HAP-1 (cell line): ENCODE data around the gene LENG9.

Source experiments
- DNase-seq, 2 experiments: peaks; one replicate each; pipeline ENCODE4 v3.0.0-alpha.2; 2016 to 2020; ENCODE audit warnings: low spot score in 2 of 2
- H3K27me3 ChIP-seq: fragments of 250-450 bp; sonication (Bioruptor Pico); 2 replicates; pipeline ENCODE4 v1.5.1; 2020; ENCODE audit warnings: low read depth, mild to moderate bottlenecking, moderate library complexity
- H3K36me3 ChIP-seq: fragments of 250-450 bp; sonication (Bioruptor Pico); replicated peaks from 2 replicates; pipeline ENCODE4 v1.5.1; 2020; ENCODE audit warnings: mild to moderate bottlenecking
- H3K4me1 ChIP-seq: fragments of 250-450 bp; sonication (Bioruptor Pico); 2 replicates; pipeline ENCODE4 v1.5.1; 2020; ENCODE audit warnings: mild to moderate bottlenecking
- H3K4me3 ChIP-seq: fragments of 250-450 bp; sonication (Bioruptor Pico); 2 replicates; pipeline ENCODE4 v1.5.1; 2020; ENCODE audit warnings: mild to moderate bottlenecking, moderate library complexity
- H3K9me3 ChIP-seq: fragments of 250-450 bp; sonication (Bioruptor Pico); 2 replicates; pipeline ENCODE4 v1.5.1; 2020; ENCODE audit warnings: mild to moderate bottlenecking, moderate library complexity
- in situ Hi-C: fragments of 300-500 bp; cut with MboI; formaldehyde crosslinking; loops from 3 replicates; pipeline ENCODE4 v1.14.3; 2020; ENCODE audit warnings: low sequenced_read_pairs, inconsistent platforms, mixed read lengths

The LENG9 gene

DNA sequence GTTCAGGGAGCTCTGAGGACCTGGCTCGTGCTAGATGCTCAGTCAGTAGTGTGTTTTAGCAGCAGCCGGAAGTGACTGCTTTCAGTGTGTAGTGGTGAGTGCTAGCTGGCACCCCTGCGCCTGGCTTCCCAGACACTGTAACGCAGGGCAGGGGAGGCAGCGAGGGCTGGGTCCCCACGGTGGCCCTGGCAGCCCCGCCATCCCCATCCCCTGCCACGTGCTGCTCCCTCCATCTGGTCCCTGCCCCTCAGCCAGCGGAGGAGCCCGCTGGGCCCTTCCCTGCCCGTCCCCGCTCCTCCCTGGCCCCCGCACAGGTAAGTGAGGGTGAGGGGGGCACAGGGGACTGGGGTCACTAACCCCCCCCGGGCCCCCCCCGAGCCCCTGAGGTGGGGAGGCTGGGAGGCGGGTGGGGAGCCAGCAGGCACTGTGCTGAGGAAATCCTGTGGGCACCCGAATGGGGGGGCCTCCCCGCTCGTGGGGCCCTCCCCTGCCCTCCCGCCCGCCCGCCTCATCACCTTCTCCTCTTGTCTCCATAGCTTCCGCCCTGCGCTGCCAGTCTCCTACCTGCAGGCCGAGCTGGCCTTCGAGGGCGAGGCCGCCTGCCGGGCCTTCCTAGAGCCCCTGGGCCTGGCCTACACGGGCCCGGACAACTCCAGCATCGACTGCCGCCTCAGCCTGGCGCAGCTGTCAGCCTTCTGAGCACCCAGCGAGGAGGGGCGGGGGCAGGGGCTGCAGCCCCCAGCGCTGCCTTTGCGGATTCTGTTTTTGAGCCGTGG, 3.2 kb downstream of the LENG9 start:
- H3K4me3 ChIP-seq, result no peak overlapping the region
- peaks cover 64% of the 10 kb centered on the region for H3K36me3 ChIP-seq
- no peaks in the 10 kb centered on the region for H3K27me3 ChIP-seq
- H3K9me3 ChIP-seq, result no peaks in the 10 kb centered on the region
- in situ Hi-C loops, result loop anchor here (25.0 kb wide), 1 partner anchor 1202 kb away; the partner anchor contains the start of gene U2AF2
- DNase-seq, result no peak
- H3K4me1 ChIP-seq, result no peaks in the 10 kb centered on the region; the same call in none of the 2 replicates

GRCh38 chr19:54459282-54460229, 4.0 kb downstream of the LENG9 start:
- Histone ChIP-seq H3K36me3 (peaks cover 72% of the 10 kb centered on the region), H3K4me1 (no peaks in the 10 kb centered on the region; the same call in none of the 2 replicates), H3K4me3 (no peak overlapping the region), H3K27me3 (no peaks in the 10 kb centered on the region), H3K9me3 (no peaks in the 10 kb centered on the region)
- no peak for DNase-seq
- in situ Hi-C loops, result loop anchor here (25.0 kb wide), 1 partner anchor 1203 kb away; the partner anchor contains the start of gene U2AF2

- peaks cover 80% of the 10 kb centered on the region for H3K36me3 ChIP-seq
- in situ Hi-C loops, result loop anchor here (25.0 kb wide), 1 partner anchor 1204 kb away; the partner anchor contains the start of gene U2AF2
- no peak overlapping the region for H3K4me3 ChIP-seq
- DNase-seq, result no peak
- no peaks in the 10 kb centered on the region for H3K9me3 ChIP-seq
- no peaks in the 10 kb centered on the region; the same call in none of the 2 replicates for H3K4me1 ChIP-seq
- no peaks in the 10 kb centered on the region for H3K27me3 ChIP-seq
Measured at GRCh38 chr19:54458648-54459281, 4.8 kb downstream of the LENG9 start.

DNA sequence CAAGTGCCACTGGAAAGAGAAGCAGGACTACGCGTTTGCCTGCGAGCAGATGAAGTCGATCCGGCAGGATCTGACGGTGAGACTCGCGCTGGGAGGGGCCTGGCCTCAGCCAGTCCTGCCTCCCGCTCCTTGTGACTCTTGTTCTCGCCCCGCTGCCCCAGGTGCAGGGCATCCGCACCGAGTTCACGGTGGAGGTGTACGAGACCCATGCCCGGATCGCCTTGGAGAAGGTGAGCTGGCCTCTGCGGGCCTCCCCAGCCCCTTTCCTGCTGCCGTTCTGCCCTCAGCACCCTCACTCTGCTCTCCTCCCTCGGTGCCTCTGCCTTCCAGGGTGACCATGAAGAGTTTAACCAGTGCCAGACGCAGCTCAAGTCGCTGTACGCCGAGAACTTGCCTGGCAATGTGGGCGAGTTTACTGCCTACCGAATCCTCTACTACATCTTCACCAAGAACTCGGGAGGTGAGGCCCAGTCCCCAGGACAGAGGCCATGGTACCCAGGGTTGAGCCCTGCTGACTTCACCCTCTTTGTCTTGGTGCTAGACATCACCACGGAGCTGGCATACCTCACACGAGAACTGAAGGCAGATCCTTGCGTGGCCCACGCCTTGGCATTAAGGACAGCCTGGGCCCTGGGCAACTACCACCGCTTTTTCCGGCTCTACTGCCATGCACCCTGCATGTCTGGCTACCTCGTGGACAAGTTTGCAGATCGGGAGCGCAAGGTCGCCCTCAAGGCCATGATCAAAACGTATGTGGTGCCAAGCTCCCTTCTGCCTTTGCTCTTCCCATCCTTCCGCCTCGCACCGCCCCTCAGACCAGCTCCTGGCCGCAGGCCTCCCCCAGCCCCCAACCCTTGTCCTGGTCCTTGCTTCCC, 5.6 kb downstream of the LENG9 start:
- in situ Hi-C loops, result loop anchor here (25.0 kb wide), 1 partner anchor 1204 kb away; the partner anchor contains the start of gene U2AF2
- Histone ChIP-seq H3K4me1 (no peaks in the 10 kb centered on the region; the same call in none of the 2 replicates), H3K27me3 (no peaks in the 10 kb centered on the region), H3K9me3 (no peaks in the 10 kb centered on the region), H3K4me3 (no peak overlapping the region), H3K36me3 (peaks cover 88% of the 10 kb centered on the region)
- DNase-seq, result no peak

- in situ Hi-C loops, result loop anchor here (25.0 kb wide), 1 partner anchor 1206 kb away; the partner anchor contains the start of gene U2AF2
- DNase-seq, result no peak
- Histone ChIP-seq H3K27me3 (no peaks in the 10 kb centered on the region), H3K4me3 (no peak overlapping the region), H3K4me1 (no peaks in the 10 kb centered on the region), H3K9me3 (no peaks in the 10 kb centered on the region), H3K36me3 (peaks cover 91% of the 10 kb centered on the region)
Measured at GRCh38 chr19:54456423-54457373, 6.9 kb downstream of the LENG9 start.

DNA sequence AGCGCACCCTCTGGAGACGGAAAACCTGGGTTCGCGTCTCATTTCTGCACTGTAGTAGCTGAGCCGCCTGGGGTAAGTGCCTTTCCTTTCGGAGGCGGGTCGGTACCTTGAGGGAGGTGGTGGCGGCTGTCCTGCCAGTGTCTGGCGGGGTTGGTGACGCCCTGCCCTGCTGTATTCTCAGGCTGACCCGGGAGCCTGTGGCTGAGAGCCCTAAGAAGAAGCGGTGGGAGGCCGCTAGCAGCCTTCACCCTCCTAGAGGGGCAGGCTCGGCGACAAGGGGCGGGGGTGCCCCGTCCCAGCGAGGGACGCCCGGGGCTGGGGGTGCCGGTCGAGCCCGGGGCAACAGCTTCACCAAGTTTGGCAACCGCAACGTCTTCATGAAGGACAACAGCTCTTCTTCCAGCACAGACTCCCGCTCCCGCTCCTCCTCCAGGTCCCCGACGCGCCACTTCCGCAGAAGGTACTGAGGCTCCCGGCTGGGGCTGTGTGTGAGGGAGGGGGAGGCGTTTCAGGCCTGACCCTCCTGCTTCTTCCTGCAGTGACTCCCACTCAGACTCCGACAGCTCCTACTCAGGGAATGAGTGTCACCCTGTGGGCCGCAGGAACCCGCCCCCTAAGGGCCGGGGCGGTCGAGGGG, 7.7 kb downstream of the LENG9 start:
- DNase-seq, result no peak
- H3K9me3 ChIP-seq, result no peaks in the 10 kb centered on the region
- peaks cover 92% of the 10 kb centered on the region for H3K36me3 ChIP-seq
- in situ Hi-C loops, result loop anchor here (25.0 kb wide), 1 partner anchor 1206 kb away; the partner anchor contains the start of gene U2AF2
- no peak overlapping the region for H3K4me3 ChIP-seq
- H3K4me1 ChIP-seq, result peaks cover under 1% of the 10 kb centered on the region; the same call in 1 of the 2 replicates
- no peaks in the 10 kb centered on the region for H3K27me3 ChIP-seq

DNA sequence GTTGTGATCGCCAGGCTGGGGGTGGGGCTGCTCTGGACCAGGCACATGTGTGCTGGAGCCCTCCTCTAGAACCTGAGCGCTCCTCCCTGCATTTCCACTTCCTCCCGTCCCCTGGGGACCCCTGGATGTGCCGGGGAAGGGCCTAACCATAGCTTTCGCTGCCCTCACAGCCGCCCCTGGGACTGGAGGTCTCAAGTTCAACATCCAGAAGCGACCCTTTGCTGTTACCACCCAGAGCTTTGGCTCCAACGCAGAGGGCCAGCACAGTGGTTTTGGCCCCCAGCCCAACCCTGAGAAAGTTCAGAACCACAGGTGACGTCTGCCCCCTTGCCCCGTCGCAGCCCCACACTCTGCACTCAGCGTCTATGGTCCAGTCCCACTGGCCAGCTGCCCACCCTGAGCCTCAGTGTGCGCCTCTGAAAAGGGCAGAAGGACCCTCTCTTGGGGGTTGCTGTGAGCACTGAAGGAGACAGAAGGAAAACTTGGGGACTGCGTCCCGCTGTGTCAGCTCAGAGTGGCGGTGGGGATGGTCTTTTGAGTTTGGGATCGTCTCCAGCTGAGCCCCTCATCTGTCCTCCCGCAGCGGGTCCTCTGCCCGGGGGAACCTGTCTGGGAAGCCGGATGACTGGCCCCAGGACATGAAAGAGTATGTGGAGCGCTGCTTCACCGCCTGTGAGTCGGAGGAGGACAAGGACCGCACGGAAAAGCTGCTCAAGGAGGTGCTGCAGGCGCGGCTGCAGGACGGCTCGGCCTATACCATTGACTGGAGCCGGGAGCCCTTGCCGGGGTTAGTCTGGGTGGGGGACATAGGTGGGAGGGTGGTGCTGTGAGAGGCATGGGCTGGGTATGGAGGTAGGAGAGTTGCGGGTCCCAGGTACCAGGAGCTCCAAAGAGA, 8.6 kb downstream of the LENG9 start:
- Histone ChIP-seq H3K4me1 (peaks cover 3% of the 10 kb centered on the region; the same call in 1 of the 2 replicates), H3K36me3 (peaks cover 93% of the 10 kb centered on the region), H3K4me3 (no peak overlapping the region), H3K27me3 (no peaks in the 10 kb centered on the region), H3K9me3 (no peaks in the 10 kb centered on the region)
- in situ Hi-C loops, result loop anchor here (25.0 kb wide), 1 partner anchor 1207 kb away; the partner anchor contains the start of gene U2AF2
- no peak for DNase-seq

- no peaks in the 10 kb centered on the region for H3K27me3 ChIP-seq
- no peak overlapping the region for H3K4me3 ChIP-seq
- in situ Hi-C loops, result loop anchor here (25.0 kb wide), 1 partner anchor 1208 kb away; the partner anchor contains the start of gene U2AF2
- no peaks in the 10 kb centered on the region for H3K9me3 ChIP-seq
- H3K4me1 ChIP-seq, result peaks cover 3% of the 10 kb centered on the region; the same call in 1 of the 2 replicates
- peaks cover 92% of the 10 kb centered on the region for H3K36me3 ChIP-seq
- no peak for DNase-seq
Measured at GRCh38 chr19:54453921-54454780, 9.4 kb downstream of the LENG9 start.

DNA sequence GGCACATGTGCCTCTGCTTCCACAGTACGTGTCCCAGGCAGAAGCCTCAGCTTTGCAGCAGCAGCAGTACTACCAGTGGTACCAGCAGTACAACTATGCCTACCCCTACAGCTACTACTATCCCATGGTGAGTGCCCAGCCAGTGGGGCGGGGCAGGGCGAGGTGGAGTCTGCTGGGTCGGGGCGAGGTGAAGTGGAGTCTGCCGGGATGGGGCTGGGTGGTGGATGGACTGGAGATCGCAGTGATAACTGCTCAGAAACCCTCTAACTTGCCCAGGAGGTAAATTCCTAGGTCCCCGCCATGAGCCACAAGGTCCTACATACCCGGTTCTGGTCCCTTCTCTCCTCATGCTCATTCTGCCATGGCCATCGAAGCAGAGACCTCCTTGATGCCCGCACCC, 11.0 kb downstream of the LENG9 start:
- DNase-seq, result no peak
- in situ Hi-C loops, result loop anchor here (25.0 kb wide), 1 partner anchor 1210 kb away; the partner anchor contains the start of gene U2AF2
- Histone ChIP-seq H3K4me3 (no peak overlapping the region), H3K9me3 (0 out of 2 replicates have a peak, but pooled peaks cover 3% of the 10 kb centered on the region), H3K36me3 (peaks cover 77% of the 10 kb centered on the region), H3K27me3 (no peaks in the 10 kb centered on the region), H3K4me1 (peaks cover 3% of the 10 kb centered on the region; the same call in 1 of the 2 replicates)

DNA sequence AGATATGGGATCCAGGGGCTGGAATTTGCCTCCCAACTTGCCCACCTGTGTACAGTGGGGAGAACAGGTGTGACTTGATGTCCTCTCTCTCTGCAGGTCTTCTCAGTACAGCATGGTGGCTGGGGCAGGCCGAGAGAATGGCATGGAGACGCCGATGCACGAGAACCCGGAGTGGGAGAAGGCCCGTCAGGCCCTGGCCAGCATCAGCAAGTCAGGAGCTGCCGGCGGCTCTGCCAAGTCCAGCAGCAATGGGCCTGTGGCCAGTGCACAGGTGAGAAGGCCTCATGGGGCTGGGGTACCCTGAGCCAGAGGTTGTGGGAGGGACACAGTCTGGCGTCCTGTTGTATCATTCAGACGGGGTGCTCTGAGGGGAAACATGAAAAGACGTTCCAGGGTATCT, 11.6 kb downstream of the LENG9 start:
- in situ Hi-C loops, result loop anchor here (25.0 kb wide), 1 partner anchor 1210 kb away; the partner anchor contains the start of gene U2AF2
- Histone ChIP-seq H3K27me3 (no peaks in the 10 kb centered on the region), H3K9me3 (0 out of 2 replicates have a peak, but pooled peaks cover 3% of the 10 kb centered on the region), H3K4me1 (peaks cover 7% of the 10 kb centered on the region), H3K36me3 (peaks cover 70% of the 10 kb centered on the region), H3K4me3 (no peak overlapping the region)
- DNase-seq, result no peak
